ENCODE results near the gene GPRIN3. TPM values are rescaled to one million over a fixed set of nuclear protein-coding genes. Genes with fewer than 3 reads are reported as not detected.
"Not testable (repeated sequence)": the region's sequence is repeated elsewhere in the genome, so short reads cannot be mapped to it uniquely, and the experiment has no call there.

The GPRIN3 gene
- total RNA-seq, 1 experiment from 2014 or later, result 3.8 TPM

- in situ Hi-C loops (cut with HindIII; ENCODE audit: low pct_unique_long_range_greater_than_20kb, low sequenced_read_pairs), result no loop called here
- peak; percentile 80 for DNase-seq (ENCODE audit: low read depth, low spot score)
Observed at GRCh38 chr4:89275587-89275986, 32.0 kb downstream of the GPRIN3 start.

- DNase-seq (ENCODE audit: low read depth, low spot score), result no peak
- in situ Hi-C loops (cut with HindIII; ENCODE audit: low pct_unique_long_range_greater_than_20kb, low sequenced_read_pairs), result no loop called here
Observed at GRCh38 chr4:89273741-89274141, 33.9 kb downstream of the GPRIN3 start.

GRCh38 chr4:89270792-89271191 is 36.8 kb downstream of the GPRIN3 start:
- in situ Hi-C loops (cut with HindIII; ENCODE audit: low pct_unique_long_range_greater_than_20kb, low sequenced_read_pairs), result no loop called here
- DNase-seq (ENCODE audit: low read depth, low spot score), result no peak

- DNase-seq (ENCODE audit: low read depth, low spot score), result no peak
- in situ Hi-C loops (cut with HindIII; ENCODE audit: low pct_unique_long_range_greater_than_20kb, low sequenced_read_pairs), result no loop called here
Observed at GRCh38 chr4:89269121-89269666, 38.4 kb downstream of the GPRIN3 start.

DNA sequence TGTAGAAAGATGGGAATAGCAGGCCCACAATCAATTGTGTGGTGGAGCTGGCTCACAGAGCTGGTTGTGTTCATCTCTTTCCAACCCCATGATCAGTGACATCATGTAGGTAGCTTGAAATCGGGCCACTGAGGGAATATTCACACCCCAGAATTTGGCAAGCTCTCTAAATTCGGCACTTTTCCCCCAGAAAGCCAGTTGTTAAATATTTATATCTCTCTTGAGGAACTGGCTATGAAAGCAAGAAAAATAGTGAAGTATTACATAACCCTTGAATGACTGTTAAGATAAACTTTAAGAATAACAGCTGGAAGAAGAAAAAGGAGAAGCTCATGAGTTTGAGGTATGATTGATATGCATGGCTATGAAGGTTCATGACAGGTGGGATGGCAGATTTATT is 38.9 kb downstream of the GPRIN3 start:
- in situ Hi-C loops (cut with HindIII; ENCODE audit: low pct_unique_long_range_greater_than_20kb, low sequenced_read_pairs), result no loop called here
- DNase-seq (ENCODE audit: low read depth, low spot score), result no peak

- DNase-seq (ENCODE audit: low read depth, low spot score), result no peak
- in situ Hi-C loops (cut with HindIII; ENCODE audit: low pct_unique_long_range_greater_than_20kb, low sequenced_read_pairs), result no loop called here
Observed at GRCh38 chr4:89267846-89268245, 39.8 kb downstream of the GPRIN3 start.

DNA sequence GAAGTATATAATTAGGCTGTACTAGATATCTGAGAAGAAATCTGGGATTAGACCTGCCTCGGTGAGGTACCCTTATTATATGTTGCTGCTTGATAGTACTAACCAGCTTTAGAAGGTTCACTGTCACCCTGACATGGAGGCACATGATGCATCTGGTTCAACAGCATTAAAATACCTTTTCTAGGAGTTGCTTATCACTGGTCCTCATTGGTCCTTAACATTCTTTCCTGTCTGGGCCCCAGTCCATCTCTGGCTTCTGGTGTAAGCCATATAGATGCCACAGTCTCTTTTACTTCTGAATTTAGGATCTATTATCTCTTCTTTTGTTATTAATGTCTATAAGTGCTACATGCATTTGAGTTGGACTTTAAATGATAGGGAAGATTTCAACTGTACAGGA is 40.2 kb downstream of the GPRIN3 start:
- in situ Hi-C loops (cut with HindIII; ENCODE audit: low pct_unique_long_range_greater_than_20kb, low sequenced_read_pairs), result no loop called here
- DNase-seq (ENCODE audit: low read depth, low spot score), result no peak

GRCh38 chr4:89266128-89266527 is 41.5 kb downstream of the GPRIN3 start:
- DNase-seq (ENCODE audit: low read depth, low spot score), result peak; percentile 26
- in situ Hi-C loops (cut with HindIII; ENCODE audit: low pct_unique_long_range_greater_than_20kb, low sequenced_read_pairs), result no loop called here

GRCh38 chr4:89263265-89263664 is 44.3 kb downstream of the GPRIN3 start:
- no peak for DNase-seq (ENCODE audit: low read depth, low spot score)
- in situ Hi-C loops (cut with HindIII; ENCODE audit: low pct_unique_long_range_greater_than_20kb, low sequenced_read_pairs), result no loop called here

- DNase-seq (ENCODE audit: low read depth, low spot score), result no peak
- in situ Hi-C loops (cut with HindIII; ENCODE audit: low pct_unique_long_range_greater_than_20kb, low sequenced_read_pairs), result no loop called here
Observed at GRCh38 chr4:89259301-89260028, 48.1 kb downstream of the GPRIN3 start.

DNA sequence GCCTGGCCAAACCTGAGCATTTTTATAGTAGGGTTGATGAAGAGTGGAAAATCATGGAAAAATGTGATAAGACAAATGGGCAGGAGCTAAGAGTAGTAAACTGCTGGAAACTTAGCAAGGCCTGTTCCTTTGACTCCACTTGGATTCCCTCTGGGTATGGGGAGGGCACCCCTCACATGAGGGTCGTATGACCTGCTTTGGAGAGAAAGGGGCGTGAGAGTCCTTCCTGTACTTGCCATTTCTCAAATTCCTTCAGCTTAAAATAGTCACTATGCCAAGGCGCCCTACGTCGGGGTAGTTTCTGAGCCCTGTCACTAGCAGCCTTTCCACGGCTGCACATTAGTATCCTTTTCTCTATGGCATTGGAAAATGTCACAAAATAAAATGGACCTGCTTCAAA is 49.1 kb downstream of the GPRIN3 start:
- in situ Hi-C loops (cut with HindIII; ENCODE audit: low pct_unique_long_range_greater_than_20kb, low sequenced_read_pairs), result no loop called here
- DNase-seq (ENCODE audit: low read depth, low spot score), result peak; percentile 83

- no peak for DNase-seq (ENCODE audit: low read depth, low spot score)
- in situ Hi-C loops (cut with HindIII; ENCODE audit: low pct_unique_long_range_greater_than_20kb, low sequenced_read_pairs), result no loop called here
Observed at GRCh38 chr4:89257376-89257775, 50.2 kb downstream of the GPRIN3 start.

DNA sequence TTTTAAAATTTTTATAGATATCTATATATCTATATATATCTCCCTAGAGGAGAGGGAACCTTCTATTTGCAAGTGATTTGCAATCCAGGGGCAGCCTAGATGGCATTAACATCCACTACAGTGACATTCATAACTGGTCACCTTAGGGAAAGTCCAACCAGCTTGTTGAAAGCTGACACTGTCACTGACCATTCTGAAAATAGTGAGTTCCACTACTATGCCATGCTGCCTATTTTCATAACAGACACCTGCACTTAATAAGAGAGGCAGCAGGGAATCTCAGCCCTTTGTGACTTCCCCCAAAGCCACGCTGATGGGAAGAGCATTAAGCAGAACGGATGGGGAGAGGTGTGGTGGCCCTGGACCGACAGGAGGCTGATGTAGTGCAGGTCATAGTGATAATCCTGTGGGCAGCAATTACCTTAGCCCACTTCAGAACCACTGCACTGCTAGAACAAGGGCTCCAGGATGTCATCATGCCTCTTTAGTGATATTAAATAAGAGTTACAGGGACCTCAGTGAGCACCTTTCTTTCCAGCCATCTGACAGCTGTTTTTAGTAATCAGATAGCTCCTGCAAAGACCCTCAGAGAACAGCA is 51.3 kb downstream of the GPRIN3 start:
- no peak for DNase-seq (ENCODE audit: low read depth, low spot score)
- in situ Hi-C loops (cut with HindIII; ENCODE audit: low pct_unique_long_range_greater_than_20kb, low sequenced_read_pairs), result no loop called here

- peak; percentile 57 for DNase-seq (ENCODE audit: low read depth, low spot score)
- in situ Hi-C loops (cut with HindIII; ENCODE audit: low pct_unique_long_range_greater_than_20kb, low sequenced_read_pairs), result no loop called here
Observed at GRCh38 chr4:89254847-89255246, 52.8 kb downstream of the GPRIN3 start.

GRCh38 chr4:89254347-89254746 is 53.3 kb downstream of the GPRIN3 start:
- in situ Hi-C loops (cut with HindIII; ENCODE audit: low pct_unique_long_range_greater_than_20kb, low sequenced_read_pairs); DNase-seq (ENCODE audit: low read depth, low spot score): not testable (repeated sequence)

DNA sequence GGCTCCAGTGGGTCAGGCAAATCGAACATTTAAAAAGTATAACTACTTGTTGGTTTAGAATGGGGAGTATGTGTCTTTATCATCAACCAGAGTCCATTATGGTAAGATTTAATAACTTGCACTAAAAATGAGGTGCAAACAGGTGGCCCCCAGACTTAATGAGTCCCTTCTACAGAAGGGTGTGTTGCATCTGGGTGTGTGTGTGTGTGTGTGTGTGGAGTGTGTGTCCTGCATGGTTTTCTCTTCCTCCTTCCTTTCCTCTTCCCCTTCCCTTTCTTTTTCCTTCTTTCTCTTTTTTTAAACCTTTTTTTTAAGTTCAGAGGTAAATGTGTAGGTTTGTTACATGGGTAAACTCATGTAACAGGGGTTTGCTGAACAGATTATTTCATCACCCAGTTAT is 53.7 kb downstream of the GPRIN3 start:
- in situ Hi-C loops (cut with HindIII; ENCODE audit: low pct_unique_long_range_greater_than_20kb, low sequenced_read_pairs), result no loop called here
- no peak for DNase-seq (ENCODE audit: low read depth, low spot score)

DNA sequence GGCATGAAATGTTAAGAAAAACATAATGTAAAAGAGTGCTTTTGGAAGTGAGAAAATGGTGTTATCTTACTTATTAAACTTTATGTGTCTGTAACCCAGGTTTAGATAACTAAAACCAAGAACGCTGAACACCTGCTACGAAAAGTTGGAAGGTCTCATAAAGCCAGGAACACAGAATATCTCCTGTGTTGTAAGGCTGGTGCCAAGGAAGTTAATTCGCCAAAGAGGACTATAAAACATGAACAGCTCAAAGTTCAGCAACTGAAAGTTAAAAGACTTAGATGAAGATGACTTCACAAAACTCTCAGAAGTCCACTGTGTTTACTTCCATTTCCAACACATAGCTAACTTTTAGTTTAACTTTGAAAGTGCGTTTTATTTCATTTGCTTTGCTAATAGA is 54.3 kb downstream of the GPRIN3 start:
- DNase-seq (ENCODE audit: low read depth, low spot score), result no peak
- in situ Hi-C loops (cut with HindIII; ENCODE audit: low pct_unique_long_range_greater_than_20kb, low sequenced_read_pairs), result no loop called here

GRCh38 chr4:89251396-89251795 is 56.2 kb downstream of the GPRIN3 start:
- in situ Hi-C loops (cut with HindIII; ENCODE audit: low pct_unique_long_range_greater_than_20kb, low sequenced_read_pairs), result no loop called here
- DNase-seq (ENCODE audit: low read depth, low spot score), result no peak

DNA sequence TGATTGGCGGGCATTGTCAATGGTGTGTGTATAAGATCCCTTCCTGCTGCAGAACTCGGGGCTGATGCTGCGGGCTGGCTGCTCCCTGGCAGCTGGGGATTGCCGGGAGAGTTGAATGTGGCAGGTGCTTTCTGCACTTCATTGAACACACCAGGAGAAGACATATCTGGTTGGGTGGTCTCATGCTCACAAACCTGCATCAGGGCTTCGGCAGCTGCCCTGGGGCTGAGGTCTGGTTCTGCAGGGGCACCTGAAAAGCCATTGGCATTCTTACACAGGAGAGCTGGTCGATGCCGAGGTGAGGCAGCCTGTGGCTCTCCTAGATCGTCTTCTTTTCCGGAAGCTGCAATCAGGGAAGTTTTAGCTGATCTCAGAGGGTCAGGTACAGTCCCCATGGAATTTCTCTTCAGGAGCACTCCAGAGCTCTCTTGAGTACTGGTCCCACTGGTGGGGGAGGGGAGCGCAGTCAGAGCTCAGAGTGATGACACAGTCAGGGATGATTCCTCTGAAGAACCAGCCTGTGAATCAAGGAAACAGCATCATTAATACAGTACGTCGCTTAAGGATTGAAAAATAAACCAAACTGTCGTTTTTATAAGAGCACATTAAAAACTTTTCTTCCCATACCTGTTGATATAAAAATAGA is 57.8 kb downstream of the GPRIN3 start:
- in situ Hi-C loops (cut with HindIII; ENCODE audit: low pct_unique_long_range_greater_than_20kb, low sequenced_read_pairs), result no loop called here
- DNase-seq (ENCODE audit: low read depth, low spot score), result no peak
